ENCODE measurements around the gene DDO. TPM values are rescaled to one million over a fixed set of nuclear protein-coding genes. Genes with fewer than 3 reads are reported as not detected.

Gene DDO
- total and polyA plus RNA-seq, 2 of the 8 experiments (the other 6 are each of a cell fraction or from before 2014, with no cell fraction given) = not detected

- TF ChIP-seq KDM1A (IDR thresholded peaks at IDR 0.05; ENCODE audit: borderline replicate concordance, low read length) = no peak
These were observed at the start of gene DDO (continued) for GRCh38 chr6:110415086-110415916.
